Mucosa of rectum (tissue), 2 donors: ENCODE measurements around the gene ASXL2.
"Not testable (repeated sequence)": the region's sequence is repeated elsewhere in the genome, so short reads cannot be mapped to it uniquely, and the experiment has no call there.

Source experiments
- H3K27ac ChIP-seq, 2 donors: one replicate each; pipeline ENCODE4 v1.7.0; 2013; ENCODE audit warnings: inconsistent platforms in 2 of 2, low read depth in 2 of 2, low read length in 2 of 2
- H3K27me3 ChIP-seq, 2 donors: one replicate each; pipeline ENCODE4 v1.7.0; 2013; ENCODE audit warnings: low read length in 2 of 2; ENCODE audit not compliant: control insufficient read depth in 2 of 2, insufficient read depth in 2 of 2
- H3K36me3 ChIP-seq, 2 donors: one replicate each; pipeline ENCODE4 v1.7.0; 2013; ENCODE audit warnings: low read length in 2 of 2; ENCODE audit not compliant: control insufficient read depth in 2 of 2, insufficient read depth in 2 of 2
- H3K4me1 ChIP-seq, 2 donors: one replicate each; pipeline ENCODE4 v1.7.0; 2013; ENCODE audit warnings: low read length in 2 of 2, mild to moderate bottlenecking in 1 of 2; ENCODE audit not compliant: control insufficient read depth in 2 of 2, insufficient read depth in 2 of 2
- H3K4me3 ChIP-seq, 2 donors: one replicate each; pipeline ENCODE4 v1.7.0; 2013; ENCODE audit warnings: low read length in 2 of 2
- H3K9ac ChIP-seq, 2 donors: one replicate each; pipeline ENCODE4 v1.7.0; 2013; ENCODE audit warnings: low read length in 2 of 2, low read depth in 1 of 2, mild to moderate bottlenecking in 1 of 2
- H3K9me3 ChIP-seq, 2 donors: one replicate each; pipeline ENCODE4 v1.7.0; 2013; ENCODE audit warnings: low read length in 2 of 2; ENCODE audit not compliant: control insufficient read depth in 2 of 2
- donor health status: healthy.
- donor health status: Normal muscosa, but diverticular disease.

Gene ASXL2

GRCh38 chr2:25878361-25879132, at the start of gene ASXL2:
ASXL2 (minus strand) TSS chr2:25878487; CDS start chr2:25878222, 265 bp downstream.
- H3K9ac ChIP-seq = peak within 1 kb of the TSS; percentile 92 to 97
- peak within 1 kb of the TSS; percentile 88 to 98 for H3K4me3 ChIP-seq

GRCh38 chr2:25926984-25927756, 48.9 kb upstream of the ASXL2 start:
- H3K9me3 ChIP-seq = no peaks in the 10 kb centered on the region
- no peak overlapping the region for H3K4me3 ChIP-seq
- no peaks in the 10 kb centered on the region for H3K27me3 ChIP-seq
- no peaks in the 10 kb centered on the region for H3K36me3 ChIP-seq
- no peak overlapping the region for H3K9ac ChIP-seq
- H3K27ac ChIP-seq = no peak overlapping the region
- no peaks in the 10 kb centered on the region for H3K4me1 ChIP-seq

More at GRCh38 chr2:25878361-25879132, at the start of gene ASXL2:
- H3K27ac ChIP-seq = peak within 1 kb of the TSS; percentile 95 to 98
- H3K27me3 ChIP-seq = no peaks in the 10 kb centered on the region
- no peaks in the 10 kb centered on the region for H3K9me3 ChIP-seq
- peaks cover 7 to 14% of the 10 kb centered on the region in 2 donors for H3K4me1 ChIP-seq
- peaks cover 0 to 4% of the 10 kb centered on the region in 2 donors for H3K36me3 ChIP-seq

- no peaks in the 10 kb centered on the region for H3K27me3 ChIP-seq
- no peaks in the 10 kb centered on the region for H3K9me3 ChIP-seq
- H3K4me3 ChIP-seq = no peak overlapping the region
- no peaks in the 10 kb centered on the region for H3K4me1 ChIP-seq
- no peak overlapping the region for H3K9ac ChIP-seq
- no peak overlapping the region for H3K27ac ChIP-seq
- H3K36me3 ChIP-seq = no peaks in the 10 kb centered on the region
Observed at GRCh38 chr2:25922501-25922900, 44.2 kb upstream of the ASXL2 start.

GRCh38 chr2:25920786-25921415, 42.6 kb upstream of the ASXL2 start:
- H3K9me3 ChIP-seq = no peaks in the 10 kb centered on the region
- no peak overlapping the region for H3K4me3 ChIP-seq
- no peaks in the 10 kb centered on the region for H3K4me1 ChIP-seq
- H3K27ac ChIP-seq = no peak overlapping the region
- no peak overlapping the region for H3K9ac ChIP-seq
- H3K27me3 ChIP-seq = no peaks in the 10 kb centered on the region
- no peaks in the 10 kb centered on the region for H3K36me3 ChIP-seq

- no peaks in the 10 kb centered on the region for H3K4me1 ChIP-seq
- no peak overlapping the region for H3K27ac ChIP-seq
- no peak overlapping the region for H3K9ac ChIP-seq
- H3K36me3 ChIP-seq = no peaks in the 10 kb centered on the region
- no peak overlapping the region for H3K4me3 ChIP-seq
- no peaks in the 10 kb centered on the region for H3K9me3 ChIP-seq
- no peaks in the 10 kb centered on the region for H3K27me3 ChIP-seq
Observed at GRCh38 chr2:25920336-25920735, 42.0 kb upstream of the ASXL2 start.

GRCh38 chr2:25917832-25918231, 39.5 kb upstream of the ASXL2 start:
- no peaks in the 10 kb centered on the region for H3K27me3 ChIP-seq
- H3K36me3 ChIP-seq = no peaks in the 10 kb centered on the region
- no peak overlapping the region for H3K9ac ChIP-seq
- H3K4me1 ChIP-seq = no peaks in the 10 kb centered on the region
- no peak overlapping the region for H3K27ac ChIP-seq
- no peak overlapping the region for H3K4me3 ChIP-seq
- no peaks in the 10 kb centered on the region for H3K9me3 ChIP-seq

- not testable (repeated sequence) for H3K27ac ChIP-seq
Observed at GRCh38 chr2:25917411-25917810, 39.1 kb upstream of the ASXL2 start.

GRCh38 chr2:25915944-25916772, 37.9 kb upstream of the ASXL2 start:
- H3K4me1 ChIP-seq, H3K9me3 ChIP-seq, H3K36me3 ChIP-seq, H3K4me3 ChIP-seq, H3K27ac ChIP-seq, H3K27me3 ChIP-seq, H3K9ac ChIP-seq: not testable (repeated sequence)

More at GRCh38 chr2:25917411-25917810, 39.1 kb upstream of the ASXL2 start:
- H3K4me3 ChIP-seq, H3K9me3 ChIP-seq, H3K4me1 ChIP-seq, H3K27me3 ChIP-seq, H3K9ac ChIP-seq, H3K36me3 ChIP-seq: not testable (repeated sequence)

GRCh38 chr2:25915411-25915810, 37.1 kb upstream of the ASXL2 start:
- H3K9ac ChIP-seq, H3K36me3 ChIP-seq, H3K9me3 ChIP-seq, H3K27me3 ChIP-seq, H3K4me3 ChIP-seq, H3K4me1 ChIP-seq, H3K27ac ChIP-seq: not testable (repeated sequence)
